CD4-positive, alpha-beta T cell (primary cell): ENCODE results near the gene LHCGR. TPM values are rescaled to one million over a fixed set of nuclear protein-coding genes. Genes with fewer than 3 reads are reported as not detected.

Experiments
- ATAC-seq: fragments of 200-7000 bp; cut with Tn5 transposase; one replicate; pipeline ENCODE4 v1.10.0; 2022; ENCODE audit warnings: mild to moderate bottlenecking; ENCODE audit not compliant: poor library complexity
- CTCF ChIA-PET: fragments of 350-600 bp; sonication (Branson Sonifier 250); formaldehyde crosslinking; loops from one replicate; lab custom pipeline; 2021; ENCODE audit warnings: antibody characterized with exemption, inconsistent platforms; lab: Charles Lee
- POLR2A ChIA-PET: fragments of 350-600 bp; sonication (Branson Sonifier 250); formaldehyde crosslinking; loops from one replicate; lab custom pipeline; 2021; ENCODE audit warnings: antibody characterized with exemption, inconsistent platforms; lab: Charles Lee
- DNase-seq, 14 experiments: peaks; one replicate each; pipeline ENCODE4 v3.0.0-alpha.2; 2013 to 2020; ENCODE audit warnings: mixed read lengths in 2 of 14
- H3K27ac ChIP-seq, 2 donors: one replicate each; pipeline versions ENCODE4 v1.5.1 to v1.7.0; 2013; ENCODE audit warnings: low read length in 2 of 2, low read depth in 1 of 2, mild to moderate bottlenecking in 1 of 2
- H3K27me3 ChIP-seq, 2 experiments: 1 replicate in 1 of 2; 2 replicates in 1 of 2; pipeline versions ENCODE4 v1.6.1 to v1.7.0; 2013; ENCODE audit warnings: low read length in 2 of 2, control low read depth in 1 of 2, mild to moderate bottlenecking in 1 of 2, moderate library complexity in 1 of 2; ENCODE audit not compliant: insufficient read depth in 2 of 2, control insufficient read depth in 1 of 2
- H3K36me3 ChIP-seq: one replicate; pipeline ENCODE4 v1.6.1; 2013; ENCODE audit warnings: low read length, control low read depth; ENCODE audit not compliant: insufficient read depth
- H3K4me1 ChIP-seq: one replicate; pipeline ENCODE4 v1.6.1; 2013; ENCODE audit warnings: low read length, control low read depth; ENCODE audit not compliant: insufficient read depth
- H3K4me3 ChIP-seq: one replicate; pipeline ENCODE4 v1.5.1; 2013; ENCODE audit warnings: mild to moderate bottlenecking, low read length, moderate library complexity
- H3K9me3 ChIP-seq, 2 experiments: 1 replicate in 1 of 2; 2 replicates in 1 of 2; pipeline versions ENCODE4 v1.6.1 to v1.7.0; 2013; ENCODE audit warnings: low read length in 2 of 2, mild to moderate bottlenecking in 2 of 2, control low read depth in 1 of 2, moderate library complexity in 1 of 2; ENCODE audit not compliant: control insufficient read depth in 1 of 2, insufficient read depth in 1 of 2
- H3K27ac Mint-ChIP-seq: one replicate; pipeline ENCODE4 v1.8.0; 2020; ENCODE audit warnings: mixed read lengths
- H3K27me3 Mint-ChIP-seq: one replicate; pipeline ENCODE4 v1.8.0; 2021; ENCODE audit warnings: mixed read lengths
- H3K36me3 Mint-ChIP-seq: one replicate; pipeline ENCODE4 v1.8.0; 2021; ENCODE audit warnings: low read depth, mixed read lengths
- H3K4me1 Mint-ChIP-seq: one replicate; pipeline ENCODE4 v1.8.0; 2021; ENCODE audit warnings: low read depth, mixed read lengths
- H3K4me3 Mint-ChIP-seq: one replicate; pipeline ENCODE4 v1.8.0; 2020; ENCODE audit warnings: mild to moderate bottlenecking, mixed read lengths
- H3K9me3 Mint-ChIP-seq: one replicate; pipeline ENCODE4 v1.8.0; 2020; ENCODE audit warnings: mixed read lengths
- CTCF ChIP-seq: fragments of 200-600 bp; IDR thresholded peaks from one replicate; pipeline ENCODE4 v1.8.0; 2022; ENCODE audit warnings: antibody characterized with exemption, mild to moderate bottlenecking
- intact Hi-C, 2 experiments: fragments of 100-400 bp; cut with DNase I in 1 of 2; cut with micrococcal nuclease in 1 of 2; formaldehyde crosslinking; loops; one replicate each; pipeline versions ENCODE4 v1.15.1 to v1.9.0; 2023 to 2025; cut with DNase I, micrococcal nuclease
- total RNA-seq, 174 experiments: library from RNA in 2 of 174; stranded (reverse) in 2 of 174; gene quantifications; one replicate each; pipeline ENCODE4 v1.2.3 and lab custom pipeline; 2021 to 2026

The LHCGR gene
- total RNA-seq, 2 experiments from 2014 or later = not detected

- no peaks in the 10 kb centered on the region for H3K36me3 ChIP-seq
- H3K4me1 Mint-ChIP-seq = no peaks in the 10 kb centered on the region
- no peaks in the 10 kb centered on the region for H3K36me3 Mint-ChIP-seq
- no peaks in the 10 kb centered on the region for H3K9me3 Mint-ChIP-seq
- POLR2A ChIA-PET = no interaction called here
- CTCF ChIA-PET = no interaction called here
- H3K27ac ChIP-seq = no peak overlapping the region
- no peak overlapping the region for H3K27ac Mint-ChIP-seq
- DNase-seq (no peak), ATAC-seq (no peak)
- H3K4me3 ChIP-seq = no peak overlapping the region
- H3K4me1 ChIP-seq = no peaks in the 10 kb centered on the region
- no peak for TF ChIP-seq CTCF
- peaks cover 0 to 3% of the 10 kb centered on the region in 2 experiments for H3K27me3 ChIP-seq
- intact Hi-C loops = no loop called here
- no peak overlapping the region for H3K4me3 Mint-ChIP-seq
- H3K27me3 Mint-ChIP-seq = no peaks in the 10 kb centered on the region
- H3K9me3 ChIP-seq = peaks cover 0 to 5% of the 10 kb centered on the region in 2 experiments
These were observed 32.1 kb upstream of the LHCGR start for GRCh38 chr2:48787580-48787979.

DNA sequence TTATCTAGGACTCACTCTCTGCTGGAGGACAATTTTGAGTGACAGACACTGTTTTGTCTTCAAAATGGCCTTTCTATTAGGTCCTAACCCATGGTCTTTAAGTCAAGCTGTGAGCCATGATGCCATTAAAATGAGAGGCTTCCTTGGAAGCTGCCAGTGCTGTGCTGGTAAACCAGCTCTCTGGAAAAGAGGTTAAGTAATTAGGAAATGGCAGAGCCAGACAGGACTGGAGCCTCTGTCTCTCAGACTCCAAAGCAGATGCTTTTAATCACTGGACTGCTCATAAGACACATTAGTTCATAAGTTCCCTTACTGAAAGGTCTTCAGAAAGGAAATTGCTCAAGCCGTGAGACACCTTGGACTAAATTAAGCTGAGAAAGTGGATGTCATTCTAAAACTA lies 25.8 kb upstream of the LHCGR start:
- ChIA-PET POLR2A (no interaction called here), CTCF (no interaction called here)
- Histone ChIP-seq H3K9me3 (peaks cover 0 to 5% of the 10 kb centered on the region in 2 experiments), H3K4me1 (no peaks in the 10 kb centered on the region), H3K27me3 (peaks cover 0 to 4% of the 10 kb centered on the region in 2 experiments), H3K4me3 (no peak overlapping the region), H3K36me3 (no peaks in the 10 kb centered on the region), H3K27ac (no peak overlapping the region)
- Mint-ChIP-seq H3K27me3 (no peaks in the 10 kb centered on the region), H3K4me1 (no peaks in the 10 kb centered on the region), H3K4me3 (no peak overlapping the region), H3K27ac (no peak overlapping the region), H3K36me3 (no peaks in the 10 kb centered on the region), H3K9me3 (no peaks in the 10 kb centered on the region)
- ATAC-seq (no peak), DNase-seq (no peak)
- no peak for TF ChIP-seq CTCF
- intact Hi-C loops = no loop called here

GRCh38 chr2:48779019-48779716 lies 23.6 kb upstream of the LHCGR start:
- Mint-ChIP-seq H3K4me1 (no peaks in the 10 kb centered on the region), H3K4me3 (no peak overlapping the region), H3K27ac (no peak overlapping the region), H3K9me3 (no peaks in the 10 kb centered on the region), H3K36me3 (no peaks in the 10 kb centered on the region), H3K27me3 (no peaks in the 10 kb centered on the region)
- intact Hi-C loops = no loop called here
- Histone ChIP-seq H3K4me1 (no peaks in the 10 kb centered on the region), H3K36me3 (no peaks in the 10 kb centered on the region), H3K9me3 (peaks cover 0 to 5% of the 10 kb centered on the region in 2 experiments), H3K4me3 (no peak overlapping the region), H3K27me3 (peaks cover 0 to 4% of the 10 kb centered on the region in 2 experiments), H3K27ac (no peak overlapping the region)
- CTCF ChIA-PET = no interaction called here
- POLR2A ChIA-PET = no interaction called here
- TF ChIP-seq CTCF = no peak
- ATAC-seq = no peak
- DNase-seq = no peak
